GM23338 (cell line): ENCODE data around the gene SNX11. TPM values are rescaled to one million over a fixed set of nuclear protein-coding genes. Genes with fewer than 3 reads are reported as not detected.

Source experiments
- ATAC-seq: fragments of 200-7000 bp; cut with Tn5 transposase; 3 replicates; pipeline ENCODE4 v1.9.1; 2020
- DNase-seq: peaks from one replicate; pipeline ENCODE4 v3.0.0-alpha.2; 2015; ENCODE audit warnings: low spot score
- H2AFZ ChIP-seq: fragments of 200-600 bp; sonication (generic); 2 replicates; pipeline ENCODE4 v1.8.0; 2016; ENCODE audit warnings: antibody characterized with exemption, mild to moderate bottlenecking, moderate library complexity
- H3F3A ChIP-seq: fragments of 200-600 bp; sonication (generic); replicated peaks from 2 replicates; pipeline ENCODE4 v1.8.0; 2017; ENCODE audit warnings: antibody characterized with exemption, mixed run types, low read depth
- H3K27ac ChIP-seq: fragments of 200-600 bp; sonication (generic); 2 replicates; pipeline ENCODE4 v1.6.1; 2016; ENCODE audit warnings: low read depth
- H3K27me3 ChIP-seq: fragments of 200-600 bp; sonication (generic); 2 replicates; pipeline ENCODE4 v1.8.0; 2016; ENCODE audit warnings: mild to moderate bottlenecking, mixed run types, moderate library complexity; ENCODE audit not compliant: insufficient read depth
- H3K36me3 ChIP-seq: fragments of 200-600 bp; sonication (generic); 2 replicates; pipeline ENCODE4 v1.8.0; 2016; ENCODE audit warnings: mild to moderate bottlenecking; ENCODE audit not compliant: insufficient read depth
- H3K4me1 ChIP-seq: fragments of 200-600 bp; sonication (generic); 2 replicates; pipeline ENCODE4 v1.8.0; 2016; ENCODE audit warnings: mild to moderate bottlenecking, moderate library complexity; ENCODE audit not compliant: insufficient read depth
- H3K4me2 ChIP-seq: fragments of 200-600 bp; sonication (generic); 2 replicates; pipeline ENCODE4 v1.7.1; 2017; ENCODE audit warnings: mixed run types
- H3K4me3 ChIP-seq: fragments of 200-600 bp; sonication (generic); 2 replicates; pipeline ENCODE4 v1.6.1; 2016; ENCODE audit warnings: mixed run types
- H3K79me2 ChIP-seq: fragments of 200-600 bp; sonication (generic); replicated peaks from 2 replicates; pipeline ENCODE4 v1.8.0; 2017; ENCODE audit warnings: mild to moderate bottlenecking; ENCODE audit not compliant: insufficient read depth
- H3K9me2 ChIP-seq: fragments of 200-600 bp; sonication (generic); 2 replicates; pipeline ENCODE4 v1.8.0; 2017; ENCODE audit not compliant: insufficient read depth
- H4K20me1 ChIP-seq: fragments of 200-600 bp; sonication (generic); replicated peaks from 2 replicates; pipeline ENCODE4 v1.8.0; 2017; ENCODE audit warnings: mild to moderate bottlenecking; ENCODE audit not compliant: insufficient read depth
- H3K27ac Mint-ChIP-seq: 2 replicates; pipeline ENCODE4 v1.8.0; 2020; ENCODE audit warnings: inconsistent platforms, mild to moderate bottlenecking, moderate library complexity, mixed read lengths
- H3K27me3 Mint-ChIP-seq: 3 replicates; pipeline ENCODE4 v1.8.0; 2022; ENCODE audit warnings: low read depth, mild to moderate bottlenecking, moderate library complexity, mixed read lengths, inconsistent platforms; ENCODE audit not compliant: insufficient read depth, poor library complexity
- H3K36me3 Mint-ChIP-seq: 3 replicates; pipeline ENCODE4 v1.8.0; 2021; ENCODE audit warnings: low read depth, mild to moderate bottlenecking, inconsistent platforms, moderate library complexity, mixed read lengths
- H3K4me1 Mint-ChIP-seq: 3 replicates; pipeline ENCODE4 v1.8.0; 2020; ENCODE audit warnings: mild to moderate bottlenecking, inconsistent platforms, mixed read lengths
- H3K4me3 Mint-ChIP-seq: 3 replicates; pipeline ENCODE4 v1.8.0; 2021; ENCODE audit warnings: moderate library complexity, mild to moderate bottlenecking, inconsistent platforms, mixed read lengths
- H3K9me3 Mint-ChIP-seq: 3 replicates; pipeline ENCODE4 v1.8.0; 2020; ENCODE audit warnings: moderate library complexity, mild to moderate bottlenecking, inconsistent platforms, mixed read lengths
- EZH2 ChIP-seq: fragments of 200-600 bp; sonication (generic); IDR thresholded peaks from one replicate; pipeline ENCODE4 v1.8.0; 2017; ENCODE audit warnings: antibody characterized with exemption, mild to moderate bottlenecking, low read depth; ENCODE audit not compliant: unreplicated experiment
- NANOG ChIP-seq: IDR thresholded peaks from 2 replicates; pipeline ENCODE4 v1.6.1; 2016; ENCODE audit warnings: antibody characterized with exemption, borderline replicate concordance
- polyA plus RNA-seq: library from polyadenylated mRNA; unstranded; fragments of >200 nt; fragmentation: Nextera tagmentation; extraction: Ambion mirVana; gene quantifications from 2 replicates; pipeline ENCODE4 v1.2.1, GENCODE V29; 2016
- total RNA-seq: library from RNA; depleted of rRNA; stranded (reverse); fragments of >200 nt; shearing (Covaris generic); gene quantifications from 2 replicates; pipeline ENCODE4 v1.2.3, GENCODE V29; 2014
- TF ChIP-seq, protein P1 (sequence below), 2 experiments: fragments of 200-600 bp in 1 of 2; sonication (generic) in 1 of 2; conservative IDR thresholded peaks; 2 replicates each; pipeline versions ENCODE4 v1.5.1 to v1.6.1; 2016 to 2017; ENCODE audit warnings: antibody characterized with exemption in 2 of 2, low read depth in 2 of 2, mild to moderate bottlenecking in 2 of 2, moderate library complexity in 1 of 2
- TF ChIP-seq, protein P2 (sequence below): IDR thresholded peaks from 2 replicates; pipeline ENCODE4 v1.6.1; 2016; ENCODE audit warnings: antibody characterized with exemption
- TF ChIP-seq, protein P3 (sequence below): IDR thresholded peaks from one replicate; pipeline ENCODE4 v1.6.1; 2018; ENCODE audit warnings: antibody characterized with exemption; ENCODE audit not compliant: unreplicated experiment
- TF ChIP-seq, protein P4 (sequence below): fragments of 250-450 bp; sonication (Bioruptor Pico); IDR thresholded peaks from 2 replicates; pipeline ENCODE4 v1.5.0; 2020; ENCODE audit warnings: mild to moderate bottlenecking, moderate library complexity

The SNX11 gene
- total and polyA plus RNA-seq, 2 experiments from 2014 or later, result 7.9 to 16.3 TPM

DNA sequence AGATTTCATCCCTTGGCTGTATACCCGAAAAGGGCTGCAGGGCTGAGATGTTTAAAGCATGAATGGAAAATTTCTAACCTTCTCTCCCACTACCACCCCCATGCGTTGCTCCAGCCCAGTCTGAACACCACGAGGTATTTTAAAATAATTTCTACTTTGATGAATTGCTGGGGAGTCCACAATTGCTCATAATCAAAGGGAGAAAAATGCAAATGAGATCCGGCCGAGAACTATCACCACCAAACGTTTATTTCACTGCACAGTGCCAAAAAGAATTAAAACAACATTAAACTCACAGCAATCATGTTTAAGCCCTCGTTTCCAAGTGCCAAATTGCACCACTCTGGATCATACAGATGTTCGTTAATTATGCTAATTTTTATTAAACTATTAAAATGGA lies 36.7 kb downstream of the SNX11 start (continued):
- TF ChIP-seq, protein P1, sequence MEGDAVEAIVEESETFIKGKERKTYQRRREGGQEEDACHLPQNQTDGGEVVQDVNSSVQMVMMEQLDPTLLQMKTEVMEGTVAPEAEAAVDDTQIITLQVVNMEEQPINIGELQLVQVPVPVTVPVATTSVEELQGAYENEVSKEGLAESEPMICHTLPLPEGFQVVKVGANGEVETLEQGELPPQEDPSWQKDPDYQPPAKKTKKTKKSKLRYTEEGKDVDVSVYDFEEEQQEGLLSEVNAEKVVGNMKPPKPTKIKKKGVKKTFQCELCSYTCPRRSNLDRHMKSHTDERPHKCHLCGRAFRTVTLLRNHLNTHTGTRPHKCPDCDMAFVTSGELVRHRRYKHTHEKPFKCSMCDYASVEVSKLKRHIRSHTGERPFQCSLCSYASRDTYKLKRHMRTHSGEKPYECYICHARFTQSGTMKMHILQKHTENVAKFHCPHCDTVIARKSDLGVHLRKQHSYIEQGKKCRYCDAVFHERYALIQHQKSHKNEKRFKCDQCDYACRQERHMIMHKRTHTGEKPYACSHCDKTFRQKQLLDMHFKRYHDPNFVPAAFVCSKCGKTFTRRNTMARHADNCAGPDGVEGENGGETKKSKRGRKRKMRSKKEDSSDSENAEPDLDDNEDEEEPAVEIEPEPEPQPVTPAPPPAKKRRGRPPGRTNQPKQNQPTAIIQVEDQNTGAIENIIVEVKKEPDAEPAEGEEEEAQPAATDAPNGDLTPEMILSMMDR (conservative IDR thresholded peaks at IDR 0.05; ENCODE audit: low read depth in 2 of 2), result no peak
- TF ChIP-seq, protein P2, sequence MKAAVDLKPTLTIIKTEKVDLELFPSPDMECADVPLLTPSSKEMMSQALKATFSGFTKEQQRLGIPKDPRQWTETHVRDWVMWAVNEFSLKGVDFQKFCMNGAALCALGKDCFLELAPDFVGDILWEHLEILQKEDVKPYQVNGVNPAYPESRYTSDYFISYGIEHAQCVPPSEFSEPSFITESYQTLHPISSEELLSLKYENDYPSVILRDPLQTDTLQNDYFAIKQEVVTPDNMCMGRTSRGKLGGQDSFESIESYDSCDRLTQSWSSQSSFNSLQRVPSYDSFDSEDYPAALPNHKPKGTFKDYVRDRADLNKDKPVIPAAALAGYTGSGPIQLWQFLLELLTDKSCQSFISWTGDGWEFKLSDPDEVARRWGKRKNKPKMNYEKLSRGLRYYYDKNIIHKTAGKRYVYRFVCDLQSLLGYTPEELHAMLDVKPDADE, result no peak
- TF ChIP-seq EZH2, result no peak

DNA sequence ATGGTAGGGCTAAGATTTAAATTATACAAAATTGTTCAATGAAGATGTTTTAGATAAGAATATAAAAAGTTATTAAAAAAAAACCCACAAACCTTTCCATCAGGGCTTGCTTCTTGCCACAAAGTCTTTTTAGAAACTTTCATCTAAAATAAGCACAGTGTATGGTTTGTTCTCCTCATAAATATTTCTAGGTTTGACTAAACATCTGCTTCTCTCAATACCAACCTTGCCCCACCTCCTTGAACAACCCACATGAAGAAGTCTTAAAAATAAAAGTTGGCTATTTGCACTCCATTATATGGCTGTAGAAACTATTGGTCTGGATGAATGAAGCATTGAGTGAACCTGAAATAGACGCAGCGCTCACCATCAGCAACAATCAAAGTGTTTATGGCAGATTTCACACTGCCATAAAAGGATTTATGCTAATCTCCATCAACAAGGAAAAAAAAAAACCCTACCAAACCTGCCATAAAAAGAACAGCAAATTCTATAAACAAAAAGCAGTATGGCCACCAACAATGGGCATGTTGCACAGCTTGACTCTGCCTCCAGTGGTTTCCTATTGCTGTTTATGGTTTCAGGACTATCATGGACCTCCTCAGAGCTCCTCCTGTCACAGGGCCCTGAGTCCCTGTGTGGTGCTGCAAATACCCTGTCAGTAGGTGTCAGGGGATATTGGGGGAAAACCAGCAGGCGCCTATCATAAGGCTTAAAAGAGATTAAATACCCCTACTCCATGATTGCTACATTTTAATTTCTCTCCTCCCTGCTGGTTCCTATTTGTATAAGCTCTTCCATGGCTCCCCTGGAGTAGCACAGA lies 37.6 kb downstream of the SNX11 start:
- TF ChIP-seq EZH2 (no peak), NANOG (no peak)
- TF ChIP-seq, protein P2, result no peak
- TF ChIP-seq, protein P3, sequence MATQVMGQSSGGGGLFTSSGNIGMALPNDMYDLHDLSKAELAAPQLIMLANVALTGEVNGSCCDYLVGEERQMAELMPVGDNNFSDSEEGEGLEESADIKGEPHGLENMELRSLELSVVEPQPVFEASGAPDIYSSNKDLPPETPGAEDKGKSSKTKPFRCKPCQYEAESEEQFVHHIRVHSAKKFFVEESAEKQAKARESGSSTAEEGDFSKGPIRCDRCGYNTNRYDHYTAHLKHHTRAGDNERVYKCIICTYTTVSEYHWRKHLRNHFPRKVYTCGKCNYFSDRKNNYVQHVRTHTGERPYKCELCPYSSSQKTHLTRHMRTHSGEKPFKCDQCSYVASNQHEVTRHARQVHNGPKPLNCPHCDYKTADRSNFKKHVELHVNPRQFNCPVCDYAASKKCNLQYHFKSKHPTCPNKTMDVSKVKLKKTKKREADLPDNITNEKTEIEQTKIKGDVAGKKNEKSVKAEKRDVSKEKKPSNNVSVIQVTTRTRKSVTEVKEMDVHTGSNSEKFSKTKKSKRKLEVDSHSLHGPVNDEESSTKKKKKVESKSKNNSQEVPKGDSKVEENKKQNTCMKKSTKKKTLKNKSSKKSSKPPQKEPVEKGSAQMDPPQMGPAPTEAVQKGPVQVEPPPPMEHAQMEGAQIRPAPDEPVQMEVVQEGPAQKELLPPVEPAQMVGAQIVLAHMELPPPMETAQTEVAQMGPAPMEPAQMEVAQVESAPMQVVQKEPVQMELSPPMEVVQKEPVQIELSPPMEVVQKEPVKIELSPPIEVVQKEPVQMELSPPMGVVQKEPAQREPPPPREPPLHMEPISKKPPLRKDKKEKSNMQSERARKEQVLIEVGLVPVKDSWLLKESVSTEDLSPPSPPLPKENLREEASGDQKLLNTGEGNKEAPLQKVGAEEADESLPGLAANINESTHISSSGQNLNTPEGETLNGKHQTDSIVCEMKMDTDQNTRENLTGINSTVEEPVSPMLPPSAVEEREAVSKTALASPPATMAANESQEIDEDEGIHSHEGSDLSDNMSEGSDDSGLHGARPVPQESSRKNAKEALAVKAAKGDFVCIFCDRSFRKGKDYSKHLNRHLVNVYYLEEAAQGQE, result no peak
- TF ChIP-seq, protein P4, sequence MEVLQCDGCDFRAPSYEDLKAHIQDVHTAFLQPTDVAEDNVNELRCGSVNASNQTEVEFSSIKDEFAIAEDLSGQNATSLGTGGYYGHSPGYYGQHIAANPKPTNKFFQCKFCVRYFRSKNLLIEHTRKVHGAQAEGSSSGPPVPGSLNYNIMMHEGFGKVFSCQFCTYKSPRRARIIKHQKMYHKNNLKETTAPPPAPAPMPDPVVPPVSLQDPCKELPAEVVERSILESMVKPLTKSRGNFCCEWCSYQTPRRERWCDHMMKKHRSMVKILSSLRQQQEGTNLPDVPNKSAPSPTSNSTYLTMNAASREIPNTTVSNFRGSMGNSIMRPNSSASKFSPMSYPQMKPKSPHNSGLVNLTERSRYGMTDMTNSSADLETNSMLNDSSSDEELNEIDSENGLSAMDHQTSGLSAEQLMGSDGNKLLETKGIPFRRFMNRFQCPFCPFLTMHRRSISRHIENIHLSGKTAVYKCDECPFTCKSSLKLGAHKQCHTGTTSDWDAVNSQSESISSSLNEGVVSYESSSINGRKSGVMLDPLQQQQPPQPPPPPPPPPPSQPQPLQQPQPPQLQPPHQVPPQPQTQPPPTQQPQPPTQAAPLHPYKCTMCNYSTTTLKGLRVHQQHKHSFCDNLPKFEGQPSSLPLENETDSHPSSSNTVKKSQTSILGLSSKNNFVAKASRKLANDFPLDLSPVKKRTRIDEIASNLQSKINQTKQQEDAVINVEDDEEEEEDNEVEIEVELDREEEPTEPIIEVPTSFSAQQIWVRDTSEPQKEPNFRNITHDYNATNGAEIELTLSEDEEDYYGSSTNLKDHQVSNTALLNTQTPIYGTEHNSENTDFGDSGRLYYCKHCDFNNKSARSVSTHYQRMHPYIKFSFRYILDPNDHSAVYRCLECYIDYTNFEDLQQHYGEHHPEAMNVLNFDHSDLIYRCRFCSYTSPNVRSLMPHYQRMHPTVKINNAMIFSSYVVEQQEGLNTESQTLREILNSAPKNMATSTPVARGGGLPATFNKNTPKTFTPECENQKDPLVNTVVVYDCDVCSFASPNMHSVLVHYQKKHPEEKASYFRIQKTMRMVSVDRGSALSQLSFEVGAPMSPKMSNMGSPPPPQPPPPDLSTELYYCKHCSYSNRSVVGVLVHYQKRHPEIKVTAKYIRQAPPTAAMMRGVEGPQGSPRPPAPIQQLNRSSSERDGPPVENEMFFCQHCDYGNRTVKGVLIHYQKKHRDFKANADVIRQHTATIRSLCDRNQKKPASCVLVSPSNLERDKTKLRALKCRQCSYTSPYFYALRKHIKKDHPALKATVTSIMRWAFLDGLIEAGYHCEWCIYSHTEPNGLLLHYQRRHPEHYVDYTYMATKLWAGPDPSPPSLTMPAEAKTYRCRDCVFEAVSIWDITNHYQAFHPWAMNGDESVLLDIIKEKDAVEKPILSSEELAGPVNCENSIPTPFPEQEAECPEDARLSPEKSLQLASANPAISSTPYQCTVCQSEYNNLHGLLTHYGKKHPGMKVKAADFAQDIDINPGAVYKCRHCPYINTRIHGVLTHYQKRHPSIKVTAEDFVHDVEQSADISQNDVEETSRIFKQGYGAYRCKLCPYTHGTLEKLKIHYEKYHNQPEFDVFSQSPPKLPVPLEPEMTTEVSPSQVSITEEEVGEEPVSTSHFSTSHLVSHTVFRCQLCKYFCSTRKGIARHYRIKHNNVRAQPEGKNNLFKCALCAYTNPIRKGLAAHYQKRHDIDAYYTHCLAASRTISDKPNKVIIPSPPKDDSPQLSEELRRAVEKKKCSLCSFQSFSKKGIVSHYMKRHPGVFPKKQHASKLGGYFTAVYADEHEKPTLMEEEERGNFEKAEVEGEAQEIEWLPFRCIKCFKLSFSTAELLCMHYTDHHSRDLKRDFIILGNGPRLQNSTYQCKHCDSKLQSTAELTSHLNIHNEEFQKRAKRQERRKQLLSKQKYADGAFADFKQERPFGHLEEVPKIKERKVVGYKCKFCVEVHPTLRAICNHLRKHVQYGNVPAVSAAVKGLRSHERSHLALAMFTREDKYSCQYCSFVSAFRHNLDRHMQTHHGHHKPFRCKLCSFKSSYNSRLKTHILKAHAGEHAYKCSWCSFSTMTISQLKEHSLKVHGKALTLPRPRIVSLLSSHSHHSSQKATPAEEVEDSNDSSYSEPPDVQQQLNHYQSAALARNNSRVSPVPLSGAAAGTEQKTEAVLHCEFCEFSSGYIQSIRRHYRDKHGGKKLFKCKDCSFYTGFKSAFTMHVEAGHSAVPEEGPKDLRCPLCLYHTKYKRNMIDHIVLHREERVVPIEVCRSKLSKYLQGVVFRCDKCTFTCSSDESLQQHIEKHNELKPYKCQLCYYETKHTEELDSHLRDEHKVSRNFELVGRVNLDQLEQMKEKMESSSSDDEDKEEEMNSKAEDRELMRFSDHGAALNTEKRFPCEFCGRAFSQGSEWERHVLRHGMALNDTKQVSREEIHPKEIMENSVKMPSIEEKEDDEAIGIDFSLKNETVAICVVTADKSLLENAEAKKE, result no peak
- no peaks in the 10 kb centered on the region for H3K27me3 ChIP-seq
- H3K36me3 ChIP-seq, result no peaks in the 10 kb centered on the region
- H3K4me1 Mint-ChIP-seq, result peaks cover 29% of the 10 kb centered on the region
- no peak overlapping the region for H3K4me3 ChIP-seq
- H3K27me3 Mint-ChIP-seq, result peaks cover 7% of the 10 kb centered on the region
- no peaks in the 10 kb centered on the region; the same call in 1 of the 2 replicates for H3F3A ChIP-seq
- H3K4me2 ChIP-seq, result no peak overlapping the region
- H4K20me1 ChIP-seq, result no peaks in the 10 kb centered on the region
- H3K4me1 ChIP-seq, result peaks cover 19% of the 10 kb centered on the region
- no peaks in the 10 kb centered on the region for H3K9me2 ChIP-seq
- H3K27ac Mint-ChIP-seq, result no peak overlapping the region
- no peaks in the 10 kb centered on the region for H3K79me2 ChIP-seq
- DNase-seq (no peak), ATAC-seq (no peak)
- no peak overlapping the region for H3K4me3 Mint-ChIP-seq
- no peak overlapping the region for H3K27ac ChIP-seq
- H2AFZ ChIP-seq, result peak overlapping the region; percentile 43; the same call in 1 of the 2 replicates
- H3K9me3 Mint-ChIP-seq, result no peaks in the 10 kb centered on the region
- no peaks in the 10 kb centered on the region for H3K36me3 Mint-ChIP-seq
